ENCODE data around the gene RPS6KA2.
A peak's percentile ranks its signal among the peaks of the same experiment; 100 is the strongest.
"Not testable (repeated sequence)": the region's sequence is repeated elsewhere in the genome, so short reads cannot be mapped to it uniquely, and the experiment has no call there.

Gene RPS6KA2

DNA sequence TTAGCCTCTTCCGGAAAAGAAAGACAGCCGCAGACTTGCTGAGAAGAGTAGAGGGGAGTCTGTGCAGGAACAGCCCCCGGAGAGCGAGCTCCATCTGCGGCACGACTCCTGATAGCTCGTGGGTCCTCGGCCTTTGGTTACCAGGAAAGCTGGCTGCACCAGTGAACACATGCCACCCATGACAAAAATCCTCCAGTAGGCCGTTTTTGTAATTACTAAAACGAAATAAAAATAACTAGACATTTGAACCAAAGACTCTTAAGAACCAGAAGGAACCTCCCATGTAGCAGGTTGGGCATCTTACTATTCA is 82.8 kb downstream of the RPS6KA2 start:
- no peak for DNase-seq

DNA sequence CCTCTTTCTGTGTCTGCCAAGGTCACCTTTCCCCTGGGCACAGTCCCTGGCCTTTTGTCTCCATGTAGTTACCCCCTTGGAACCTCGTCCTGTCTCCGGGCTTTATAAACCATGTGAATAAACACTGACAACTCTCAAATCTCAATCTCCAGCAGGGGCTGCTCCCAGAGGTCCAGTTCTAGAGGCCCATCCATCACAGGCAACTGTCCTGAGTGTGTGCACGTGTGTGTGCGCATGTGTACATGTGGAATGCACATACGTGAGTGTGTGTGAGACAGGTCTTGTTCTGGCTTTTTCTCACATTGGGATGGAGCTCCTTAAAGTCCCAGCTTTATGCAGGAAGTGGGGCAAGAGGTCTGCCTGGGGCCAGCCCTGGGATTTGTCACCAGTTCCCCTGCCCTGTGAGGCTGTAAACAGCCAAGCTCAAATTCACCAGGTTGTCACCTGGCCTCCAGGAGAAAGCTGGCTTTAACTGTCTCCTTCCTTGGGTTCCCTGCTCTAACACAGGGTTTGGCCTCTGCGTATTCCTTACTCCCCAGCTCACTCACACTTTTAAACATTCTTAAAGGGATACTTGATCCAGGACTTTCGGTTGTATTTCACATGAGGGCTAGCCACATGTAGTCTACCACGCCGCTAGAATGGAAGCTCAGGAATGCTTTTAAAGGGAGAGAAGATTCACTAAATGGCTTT is 83.3 kb downstream of the RPS6KA2 start:
- DNase-seq = no peak

GRCh38 chr6:166542580-166542912 is 84.5 kb downstream of the RPS6KA2 start:
- no peak for DNase-seq

DNA sequence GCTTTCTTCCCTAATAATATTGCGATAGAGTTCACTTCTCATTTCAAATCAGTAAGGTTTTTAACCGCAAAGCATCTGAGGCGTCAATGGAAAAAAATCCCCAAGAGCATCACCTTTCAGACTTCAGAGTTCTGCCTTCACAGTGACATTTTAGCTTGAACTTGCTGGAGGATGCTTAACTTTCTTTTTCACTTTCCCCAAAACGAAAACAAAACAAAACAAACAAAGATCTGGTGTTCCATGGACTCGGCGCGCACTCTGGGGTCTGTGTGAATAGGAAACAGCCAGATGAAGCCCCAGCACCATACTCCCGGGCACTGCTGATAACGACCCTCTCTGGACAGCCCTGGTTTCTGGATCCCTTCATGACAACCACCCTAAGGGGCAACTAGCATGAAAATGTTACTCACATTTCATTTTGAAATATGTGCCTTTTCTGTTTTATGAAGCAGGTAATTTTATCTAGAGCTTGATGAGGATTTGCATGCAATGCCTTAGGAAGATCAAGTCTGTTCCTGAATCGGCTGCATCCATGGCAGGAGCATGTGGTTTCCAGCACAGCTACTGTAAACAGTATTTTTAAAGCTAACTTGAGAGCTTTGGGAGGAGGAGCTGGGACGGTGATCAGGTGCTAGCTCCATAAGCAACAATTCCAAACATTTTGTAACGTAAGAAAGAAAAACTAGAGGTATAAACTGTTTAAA is 85.0 kb downstream of the RPS6KA2 start:
- no peak for DNase-seq

GRCh38 chr6:166541366-166541765 is 85.7 kb downstream of the RPS6KA2 start:
- DNase-seq = peak; percentile 27

DNA sequence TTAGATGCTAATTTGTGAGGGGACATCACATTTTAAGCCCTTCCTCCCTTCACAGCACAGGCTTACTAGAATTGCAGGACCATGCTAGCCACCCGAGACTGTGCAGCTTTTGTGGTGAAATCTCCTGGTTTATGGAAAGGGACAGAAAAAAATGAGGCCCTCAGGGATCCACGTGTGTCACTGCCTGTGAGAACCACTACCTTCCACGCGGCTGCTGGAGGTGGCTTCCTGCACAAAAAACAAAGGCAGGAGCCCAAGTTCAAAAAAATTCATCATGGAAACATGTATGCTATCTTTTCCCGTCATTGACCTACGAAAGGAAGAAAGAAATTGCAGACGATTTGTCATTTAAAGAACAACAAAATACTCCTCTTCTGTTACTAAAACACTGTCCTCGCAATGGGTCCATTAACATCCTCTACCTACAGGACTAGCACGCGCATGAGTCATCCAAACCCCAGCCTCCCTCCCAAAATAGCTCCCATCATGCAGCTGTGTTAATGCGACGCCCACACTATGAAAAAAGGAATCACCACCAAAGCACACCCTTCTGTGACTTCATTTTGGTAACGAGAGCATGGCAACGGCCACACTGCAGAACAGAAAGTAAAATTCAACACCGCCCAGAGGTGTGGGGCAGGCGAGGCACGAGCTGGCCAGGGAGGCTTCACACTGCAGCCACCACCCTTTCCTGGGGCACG is 86.3 kb downstream of the RPS6KA2 start:
- DNase-seq = peak; percentile 74

DNA sequence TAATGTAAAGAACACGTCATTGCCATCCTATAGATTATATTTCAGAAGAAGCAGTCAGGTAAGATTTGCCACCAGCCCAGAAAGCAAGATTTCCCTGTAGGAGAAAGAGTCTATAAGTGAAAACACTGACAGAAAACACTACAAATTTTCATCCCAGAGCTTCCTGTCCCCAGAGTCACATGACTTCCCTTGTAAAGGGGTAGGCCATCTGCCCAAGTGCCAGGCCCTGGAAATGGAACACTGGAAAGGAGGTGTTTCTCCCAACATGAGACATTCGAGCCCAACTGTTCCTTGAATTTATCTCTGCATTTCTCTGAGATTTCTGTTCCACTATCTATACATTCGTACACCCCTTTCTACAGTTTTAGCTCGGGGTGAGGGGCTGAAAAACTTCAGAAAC is 87.5 kb downstream of the RPS6KA2 start:
- DNase-seq = no peak

- DNase-seq = not testable (repeated sequence)
Observed at GRCh38 chr6:166539011-166539385, 88.1 kb downstream of the RPS6KA2 start.

GRCh38 chr6:166538297-166539010 is 88.6 kb downstream of the RPS6KA2 start:
- no peak for DNase-seq

DNA sequence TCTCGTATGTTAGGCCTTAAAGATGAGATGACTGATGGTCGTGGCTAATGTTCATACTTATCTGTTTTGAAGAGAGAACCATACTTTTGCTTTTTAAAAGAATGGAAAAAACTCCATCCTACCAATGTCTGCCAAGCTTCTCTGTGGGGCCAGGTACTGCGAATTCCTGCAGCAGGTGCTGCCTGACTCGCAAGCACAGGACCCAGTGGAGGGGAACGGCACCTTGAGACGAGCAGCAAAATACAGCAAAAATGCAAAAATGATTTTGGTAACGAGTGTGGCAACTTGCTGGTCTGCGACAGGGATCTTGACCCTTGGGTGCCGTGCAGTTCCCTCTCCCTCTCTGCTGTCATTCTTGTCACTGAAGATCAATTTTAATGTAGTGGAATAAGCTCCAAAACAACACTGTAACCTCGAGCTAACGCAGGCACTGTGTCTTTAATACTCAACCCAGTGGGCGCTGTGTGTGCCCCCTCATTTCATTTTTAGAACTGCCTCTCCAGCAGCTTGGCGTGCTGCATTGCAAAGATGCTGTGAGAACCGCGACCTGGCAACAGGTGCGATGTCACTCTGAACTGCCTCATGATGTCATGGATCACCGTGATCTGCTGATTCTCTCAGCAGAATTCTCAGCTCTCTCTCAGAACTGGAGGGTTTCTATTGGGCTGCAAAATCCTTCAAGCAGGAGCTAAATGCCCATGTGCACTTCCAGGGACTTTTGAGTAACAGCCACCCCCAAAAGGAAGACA is 92.2 kb downstream of the RPS6KA2 start:
- DNase-seq = no peak

GRCh38 chr6:166533205-166533824 is 93.7 kb downstream of the RPS6KA2 start:
- DNase-seq = no peak

DNA sequence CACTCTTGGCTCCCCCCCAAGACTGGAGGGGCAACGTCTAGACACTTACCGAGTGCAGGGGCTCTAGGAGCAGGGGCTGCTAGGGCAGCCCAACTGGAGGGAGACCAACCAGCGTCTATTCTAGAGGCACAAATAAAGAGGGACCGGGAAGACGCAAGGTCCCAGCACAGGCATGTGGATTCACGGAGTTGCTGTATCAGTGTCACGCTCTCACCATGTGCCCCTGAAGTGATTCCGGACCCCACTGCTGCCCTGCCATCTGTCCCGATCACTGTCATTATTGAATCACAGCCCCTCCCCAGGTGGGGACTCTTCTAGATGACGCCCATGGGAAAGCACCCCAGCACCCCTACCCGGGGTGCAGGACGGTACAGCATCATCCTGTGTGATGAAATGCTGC is 94.7 kb downstream of the RPS6KA2 start:
- no peak for DNase-seq

GRCh38 chr6:166530211-166531095 is 96.6 kb downstream of the RPS6KA2 start:
- no peak for DNase-seq

GRCh38 chr6:166529586-166529985 is 97.5 kb downstream of the RPS6KA2 start:
- DNase-seq = no peak

DNA sequence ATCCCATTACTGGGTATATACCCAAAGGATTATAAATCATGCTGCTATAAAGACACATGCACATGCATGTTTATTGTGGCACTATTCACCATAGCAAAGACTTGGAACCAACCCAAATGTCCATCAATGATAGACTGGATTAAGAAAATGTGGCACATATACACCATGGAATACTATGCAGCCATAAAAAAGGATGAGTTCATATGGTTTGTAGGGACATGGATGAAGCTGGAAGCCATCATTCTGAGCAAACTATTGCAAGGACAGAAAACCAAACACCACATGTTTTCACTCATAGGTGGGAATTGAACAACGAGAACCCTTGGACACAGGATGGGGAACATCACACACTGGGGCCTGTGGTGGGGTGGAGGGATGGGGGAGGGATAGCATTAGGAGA is 98.0 kb downstream of the RPS6KA2 start:
- DNase-seq = not testable (repeated sequence)

GRCh38 chr6:166527849-166528248 is 99.2 kb downstream of the RPS6KA2 start:
- no peak for DNase-seq

DNA sequence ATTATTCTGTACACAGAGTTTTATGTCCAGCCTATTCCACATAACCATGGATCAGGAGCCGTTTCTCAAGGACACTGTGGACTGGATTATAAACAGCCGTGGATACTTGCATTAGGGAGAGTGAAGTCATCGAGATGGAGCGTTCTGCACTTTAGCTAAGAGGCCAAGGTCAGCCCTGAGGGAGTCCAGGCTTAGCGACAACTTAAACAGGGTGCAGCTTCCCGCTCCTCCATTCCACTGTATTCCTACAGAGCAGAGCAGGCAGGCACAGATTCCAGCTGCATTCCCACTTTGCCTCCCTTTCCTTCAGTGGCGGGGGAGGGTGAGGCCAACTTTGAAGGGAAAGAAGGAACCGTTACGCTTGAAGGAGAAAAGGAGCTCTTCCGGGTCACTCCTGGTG is 100.1 kb downstream of the RPS6KA2 start:
- DNase-seq = no peak

DNA sequence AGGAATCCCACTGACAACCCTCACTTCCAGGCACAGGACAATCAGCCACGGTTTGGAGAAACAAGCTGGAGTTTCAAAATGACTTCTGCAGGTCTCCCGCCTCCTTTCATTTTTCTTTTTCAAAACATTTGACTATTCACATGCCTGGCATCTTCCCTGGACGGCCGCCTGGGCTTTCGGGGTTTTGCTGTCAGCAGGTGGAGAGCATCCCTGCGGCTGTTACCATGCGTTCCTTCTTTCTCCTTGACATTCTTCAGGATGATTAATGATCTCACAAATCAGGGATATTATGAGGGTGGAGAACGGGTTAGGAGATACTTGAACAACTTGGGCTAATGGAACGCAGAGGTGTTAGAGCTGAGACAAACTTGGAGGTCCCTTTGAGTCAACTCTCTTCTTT is 101.5 kb downstream of the RPS6KA2 start:
- DNase-seq = no peak

GRCh38 chr6:166523782-166524559 is 103.1 kb downstream of the RPS6KA2 start:
- no peak for DNase-seq

Measured in activated CD4-positive, alpha-beta T cell treated with anti-CD3 and anti-CD28 coated beads for 48 hours (primary cell).